GM10847 (cell line): Measurements from ENCODE around the gene OSR1.
A peak's percentile ranks its signal among the peaks of the same experiment; 100 is the strongest.

Experiments used
- POLR2A ChIP-seq: IDR thresholded peaks from 2 replicates; pipeline ENCODE4 v1.6.1; 2011; ENCODE audit not compliant: insufficient read length; ENCODE audit errors: extremely low read depth

The OSR1 gene

DNA sequence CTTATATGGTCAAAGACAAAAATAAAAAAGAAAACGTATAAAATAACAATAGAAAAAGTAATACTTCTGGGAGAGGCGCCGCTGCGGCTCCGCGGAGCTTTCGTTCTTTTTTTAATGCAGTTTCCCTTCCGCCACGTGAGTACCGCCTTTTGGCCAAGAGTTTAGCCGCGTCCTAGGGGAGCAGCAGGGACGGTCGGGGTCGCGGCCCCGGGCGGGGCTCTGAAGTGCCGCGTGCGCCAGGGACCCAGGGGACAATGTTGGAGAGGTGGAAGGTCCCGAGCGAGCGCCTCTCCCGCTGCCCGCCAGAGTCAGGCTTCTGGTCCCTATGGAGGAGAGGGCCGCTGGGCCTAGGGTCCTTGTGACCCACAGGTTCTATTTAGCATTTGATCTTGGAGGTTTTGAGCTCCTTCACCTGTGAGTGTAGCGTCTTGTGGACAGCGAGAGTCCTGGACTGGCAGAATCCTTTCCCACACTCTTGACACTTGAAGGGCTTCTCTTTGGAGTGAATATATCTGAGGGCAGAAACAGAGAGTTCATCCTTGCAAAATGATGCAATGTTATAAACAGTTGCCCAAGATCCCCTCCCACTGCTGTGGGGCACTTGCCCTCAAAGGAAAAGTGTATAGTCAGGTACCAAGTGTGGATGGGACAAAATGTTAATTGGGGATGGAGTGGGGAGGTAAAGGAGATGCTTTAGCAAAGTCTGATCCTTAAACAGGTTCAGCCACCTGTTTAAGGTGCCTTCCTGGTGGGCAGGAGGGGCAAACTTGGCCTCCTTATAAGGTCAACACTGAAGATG is 6.3 kb downstream of the OSR1 start:
- no peak for TF ChIP-seq POLR2A

DNA sequence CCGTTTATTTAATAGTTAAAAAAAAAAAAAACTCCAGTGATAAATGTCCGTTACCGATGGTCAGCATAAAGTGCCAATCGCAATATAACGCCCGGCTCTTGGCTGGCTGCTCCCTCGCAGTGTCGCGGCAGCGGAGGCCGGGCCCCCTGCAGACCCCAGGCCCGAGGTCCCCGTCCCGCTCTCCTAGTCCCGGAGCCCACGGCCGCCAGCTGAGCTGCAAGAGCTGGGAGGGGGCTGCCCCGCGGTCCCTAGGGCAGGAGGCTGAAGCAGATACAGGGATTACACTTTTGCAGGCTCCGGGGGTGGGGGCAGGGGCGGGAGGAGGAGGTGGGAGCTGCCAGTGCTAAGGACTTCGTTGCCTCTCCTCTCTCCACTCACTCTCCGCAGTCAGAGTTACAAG is 6.9 kb downstream of the OSR1 start:
- TF ChIP-seq POLR2A, result no peak

- no peak for TF ChIP-seq POLR2A
These were observed 7.6 kb downstream of the OSR1 start for GRCh38 chr2:19350678-19351401.

GRCh38 chr2:19349911-19350677 is 8.3 kb downstream of the OSR1 start:
- TF ChIP-seq POLR2A, result no peak

GRCh38 chr2:19348692-19349091 is 9.7 kb downstream of the OSR1 start:
- no peak for TF ChIP-seq POLR2A

DNA sequence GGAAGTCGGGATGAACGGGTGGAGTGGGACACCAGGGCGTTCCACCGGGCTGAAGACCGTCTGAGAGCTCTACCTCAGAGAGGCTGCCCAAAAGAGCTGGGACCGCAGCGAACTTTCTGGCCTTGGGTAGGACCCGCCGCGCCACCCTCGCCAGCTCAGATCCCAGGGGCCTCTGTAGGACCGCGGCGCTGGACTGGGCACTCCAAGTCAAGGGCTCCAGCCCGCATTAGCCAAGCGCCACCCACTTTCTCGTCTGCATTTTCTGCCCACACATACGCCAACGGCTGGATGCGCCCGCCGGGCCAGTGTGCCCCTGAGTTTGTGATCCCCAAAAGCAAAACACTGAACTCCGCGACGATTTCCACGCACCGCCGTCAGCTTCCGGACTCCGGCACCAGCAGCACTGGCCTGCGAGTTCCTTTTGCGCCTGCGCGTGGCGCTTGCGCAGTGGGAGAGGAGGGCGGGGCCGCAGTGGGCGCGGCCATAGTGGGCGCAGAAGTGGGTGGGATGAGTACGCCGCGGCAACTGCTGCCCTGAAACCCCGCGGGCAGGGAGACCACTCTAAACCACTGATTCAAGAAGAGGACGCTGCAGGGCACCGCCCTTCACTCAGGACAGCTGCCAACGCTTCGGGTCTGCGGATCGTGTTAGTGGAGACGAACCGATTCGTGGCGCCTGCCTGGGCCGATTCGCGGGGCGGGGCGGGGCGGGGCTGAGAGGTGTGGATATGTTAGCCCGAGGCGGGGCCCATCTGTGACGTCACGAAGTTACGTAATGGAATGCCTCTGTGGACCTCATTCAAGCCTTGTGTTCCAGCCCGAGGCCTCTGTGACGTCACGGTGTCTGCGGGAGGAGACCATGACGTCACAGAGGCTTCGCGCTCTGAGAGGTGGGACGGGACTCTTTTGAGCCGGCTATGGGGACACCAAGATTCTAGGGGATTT is 10.5 kb downstream of the OSR1 start:
- peak; percentile 93 for TF ChIP-seq POLR2A

DNA sequence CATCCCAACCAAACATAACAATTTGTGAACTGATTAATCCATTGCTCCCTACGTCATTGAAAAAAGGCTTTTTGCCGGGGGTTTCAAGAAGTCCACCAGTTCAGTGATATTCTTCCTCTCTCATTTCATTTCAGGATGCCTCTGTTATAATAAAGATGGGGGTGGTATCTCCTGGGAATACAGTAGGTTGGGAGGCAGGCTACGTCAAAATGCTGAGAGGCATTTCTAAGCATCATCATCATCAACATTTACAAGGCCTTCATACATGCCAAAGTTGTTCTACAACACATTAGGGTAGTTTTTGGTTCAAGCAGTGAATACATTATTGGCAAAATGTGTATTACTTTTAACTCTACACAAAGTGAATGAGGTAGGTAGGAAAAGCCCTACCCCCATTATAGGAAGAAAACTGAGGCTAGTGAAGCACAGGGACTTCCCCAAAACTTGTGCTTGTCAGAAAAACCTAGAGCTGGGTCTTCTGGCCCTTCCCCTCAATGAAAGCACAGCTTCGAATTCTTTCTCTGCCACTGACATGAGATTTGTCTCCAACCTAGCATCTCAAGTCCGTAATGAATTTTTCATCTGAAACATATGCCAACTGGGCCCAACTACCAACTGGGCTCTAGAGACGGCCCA is 11.3 kb downstream of the OSR1 start:
- TF ChIP-seq POLR2A, result no peak

DNA sequence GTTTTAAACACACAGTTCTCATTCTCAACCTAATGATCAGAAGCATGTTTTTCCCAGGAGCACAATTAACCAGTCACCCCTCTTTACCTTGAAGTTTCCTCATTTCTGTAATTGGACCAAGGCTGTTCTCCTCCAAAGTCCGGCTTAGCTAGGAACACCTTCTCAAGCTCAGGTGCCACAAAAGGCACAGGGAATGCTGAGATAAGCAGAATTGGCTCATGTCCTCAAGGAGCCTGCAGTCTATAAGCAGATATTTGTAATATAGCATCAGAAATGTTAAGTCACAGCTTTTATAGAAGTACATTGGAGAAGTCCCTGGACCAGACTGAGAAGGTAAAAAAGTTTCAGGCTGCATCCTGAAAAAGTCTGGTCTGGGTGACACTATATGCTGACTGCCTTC is 20.7 kb downstream of the OSR1 start:
- no peak for TF ChIP-seq POLR2A

DNA sequence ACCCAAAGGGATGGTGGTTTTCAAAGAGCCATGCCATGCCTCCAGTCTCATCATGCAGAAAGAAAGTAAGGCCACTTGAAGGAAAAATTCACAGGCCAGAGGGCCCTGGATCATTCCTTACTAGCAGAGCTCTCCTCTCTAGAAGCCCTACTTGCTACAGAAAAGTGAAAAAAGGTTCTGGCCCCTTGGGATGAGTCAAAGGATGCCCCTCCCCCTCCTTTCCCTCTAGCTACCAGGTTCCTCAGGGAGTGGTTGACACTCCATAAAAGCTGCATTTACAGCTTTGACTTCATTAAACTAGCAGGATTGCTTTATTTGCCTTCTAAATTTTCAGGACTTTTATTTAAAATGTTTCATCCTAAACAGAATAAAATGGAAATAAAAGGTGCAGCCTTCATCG is 21.2 kb downstream of the OSR1 start:
- no peak for TF ChIP-seq POLR2A

- no peak for TF ChIP-seq POLR2A
These were observed 21.6 kb downstream of the OSR1 start for GRCh38 chr2:19336781-19337180.

DNA sequence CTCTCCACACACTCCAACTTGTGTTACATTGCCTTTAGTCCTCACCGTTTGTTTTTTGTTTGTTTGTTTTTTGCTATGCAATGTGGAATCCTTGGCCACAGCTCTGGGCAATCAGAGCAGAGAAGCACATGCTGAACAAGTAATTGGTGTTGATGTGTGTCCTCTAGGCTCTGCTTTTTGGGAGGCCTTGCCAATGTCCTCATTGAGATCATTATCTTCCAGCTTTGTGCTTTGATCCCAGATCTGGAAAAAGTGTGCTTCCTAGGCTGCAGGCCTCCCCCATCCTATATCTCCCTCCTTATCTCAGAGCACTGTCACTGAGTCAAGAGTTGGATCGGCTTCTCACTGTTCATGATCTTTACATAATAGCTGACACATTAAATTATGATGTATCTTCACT is 25.9 kb downstream of the OSR1 start:
- TF ChIP-seq POLR2A, result no peak

DNA sequence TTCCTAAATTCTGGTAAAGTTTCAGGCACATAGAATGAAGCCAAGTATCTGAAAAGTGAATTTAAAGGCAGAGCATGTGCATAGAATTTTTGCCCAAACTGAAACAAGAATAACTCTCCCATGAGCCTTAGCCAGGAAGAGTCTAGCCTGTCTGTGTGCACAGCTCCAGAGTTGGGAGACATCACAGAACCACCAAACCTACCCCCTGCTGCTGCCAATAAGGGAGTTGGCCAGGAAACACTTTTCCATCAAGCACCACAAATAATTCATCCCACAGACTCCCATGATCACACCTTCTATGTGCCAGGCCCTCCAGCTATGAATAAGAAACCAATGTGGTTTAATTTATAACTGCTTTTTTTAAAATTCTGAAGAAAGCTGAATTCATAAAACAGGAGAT is 27.0 kb downstream of the OSR1 start:
- TF ChIP-seq POLR2A, result no peak

DNA sequence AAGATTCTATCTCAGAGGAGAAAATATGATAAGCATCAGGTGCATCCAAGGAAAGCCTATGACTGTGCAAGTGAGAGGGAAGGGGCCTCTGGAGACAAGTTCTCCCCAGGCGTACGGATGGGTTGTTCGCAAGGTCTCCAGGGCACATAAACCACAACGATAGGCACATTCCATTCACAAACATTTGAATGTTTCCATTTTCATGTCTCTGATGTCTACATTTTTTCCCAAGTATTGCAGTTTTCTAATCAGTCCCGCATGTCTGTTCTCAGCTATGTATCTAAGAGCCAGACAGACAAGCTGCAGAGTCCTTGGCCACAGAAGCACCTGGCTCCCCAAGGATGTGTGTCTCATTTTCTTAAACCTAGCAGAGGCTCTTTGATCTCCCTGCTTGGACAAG is 28.0 kb downstream of the OSR1 start:
- no peak for TF ChIP-seq POLR2A

DNA sequence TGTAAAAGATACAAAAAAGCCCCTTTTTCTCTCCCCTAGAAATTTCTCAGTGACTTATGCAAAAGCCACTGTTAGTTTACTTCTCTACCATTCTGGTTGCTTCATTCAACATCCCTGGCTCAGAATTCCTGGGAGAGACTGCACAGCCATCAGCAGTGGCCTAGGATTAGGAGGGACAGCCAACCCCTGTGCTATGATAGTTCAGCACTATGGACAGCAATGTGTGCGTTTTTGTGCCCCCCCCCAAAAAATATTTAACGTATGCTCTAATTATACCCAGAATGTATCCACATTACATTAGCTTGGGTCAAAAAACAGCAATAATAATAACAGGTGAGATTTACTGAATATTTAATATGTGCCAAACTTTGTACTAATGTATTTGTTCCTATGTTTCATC is 29.0 kb downstream of the OSR1 start:
- TF ChIP-seq POLR2A, result no peak
